Measurements from ENCODE around the gene ENG.

Gene ENG

DNA sequence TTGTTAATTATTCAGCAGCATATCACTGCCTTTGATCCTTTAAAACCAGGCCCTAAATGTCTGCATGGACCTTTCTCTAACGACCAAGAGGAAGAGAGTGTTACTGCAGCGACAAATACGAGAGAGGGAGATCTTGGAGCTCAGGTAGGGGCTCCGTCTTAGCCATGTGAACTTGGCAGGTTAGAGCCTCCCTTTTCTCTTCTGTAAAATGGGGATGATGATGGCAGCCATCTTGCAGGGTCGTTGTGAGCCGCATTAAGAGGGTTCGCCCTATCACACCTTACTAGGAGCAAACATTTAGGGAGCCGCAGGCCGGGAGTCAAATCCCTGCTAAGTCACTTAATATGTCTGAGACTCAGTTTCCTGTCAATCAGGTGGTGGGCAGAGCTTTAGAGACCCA, 1.6 kb downstream of the ENG start:
- Histone ChIP-seq H3K27ac (no peak overlapping the region), H3K36me3 (replicated peaks) (peaks cover 6% of the 10 kb centered on the region), H3K4me3 (ENCODE audit: low read depth, low read length) (peak overlapping the region; percentile 76), H3K27me3 (replicated peaks) (no peaks in the 10 kb centered on the region)
- TF ChIP-seq, protein P1, sequence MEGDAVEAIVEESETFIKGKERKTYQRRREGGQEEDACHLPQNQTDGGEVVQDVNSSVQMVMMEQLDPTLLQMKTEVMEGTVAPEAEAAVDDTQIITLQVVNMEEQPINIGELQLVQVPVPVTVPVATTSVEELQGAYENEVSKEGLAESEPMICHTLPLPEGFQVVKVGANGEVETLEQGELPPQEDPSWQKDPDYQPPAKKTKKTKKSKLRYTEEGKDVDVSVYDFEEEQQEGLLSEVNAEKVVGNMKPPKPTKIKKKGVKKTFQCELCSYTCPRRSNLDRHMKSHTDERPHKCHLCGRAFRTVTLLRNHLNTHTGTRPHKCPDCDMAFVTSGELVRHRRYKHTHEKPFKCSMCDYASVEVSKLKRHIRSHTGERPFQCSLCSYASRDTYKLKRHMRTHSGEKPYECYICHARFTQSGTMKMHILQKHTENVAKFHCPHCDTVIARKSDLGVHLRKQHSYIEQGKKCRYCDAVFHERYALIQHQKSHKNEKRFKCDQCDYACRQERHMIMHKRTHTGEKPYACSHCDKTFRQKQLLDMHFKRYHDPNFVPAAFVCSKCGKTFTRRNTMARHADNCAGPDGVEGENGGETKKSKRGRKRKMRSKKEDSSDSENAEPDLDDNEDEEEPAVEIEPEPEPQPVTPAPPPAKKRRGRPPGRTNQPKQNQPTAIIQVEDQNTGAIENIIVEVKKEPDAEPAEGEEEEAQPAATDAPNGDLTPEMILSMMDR (IDR thresholded peaks at IDR 0.05; ENCODE audit: low read depth, low read length, missing control alignments), result no peak
- in situ Hi-C loops (cut with HindIII; ENCODE audit: low pct_ligation_motif_present, low sequenced_read_pairs), result loop anchor here (25.0 kb wide), 1 partner anchor 91 kb away; no protein-coding TSS in a partner anchor
- DNase-seq, result no peak

DNA sequence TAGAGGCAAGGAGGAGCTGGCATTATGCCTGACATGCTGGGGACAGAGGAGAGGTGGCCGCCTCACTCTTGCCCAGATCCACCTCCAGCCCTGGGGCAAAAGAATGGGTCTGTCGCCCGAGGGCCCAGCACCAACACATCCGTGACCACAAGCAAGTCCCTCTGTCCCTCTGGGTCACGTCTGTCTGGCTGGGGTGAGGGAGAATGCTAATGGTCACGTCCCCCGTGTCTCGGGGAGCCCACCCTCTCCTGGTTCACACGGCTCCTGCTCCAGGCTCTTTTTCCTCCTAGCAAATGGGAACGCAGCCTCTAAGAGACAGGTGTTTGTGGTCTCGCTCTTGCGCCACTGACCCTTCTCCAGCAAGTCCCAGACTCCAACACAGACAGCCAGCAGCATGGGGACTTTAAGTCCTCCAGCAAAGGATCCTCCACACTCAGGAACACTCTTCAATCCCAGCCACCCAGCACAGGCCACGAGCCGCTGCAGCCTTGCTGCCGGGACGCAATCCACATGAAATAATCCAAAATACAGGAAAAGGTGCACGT, 4.1 kb downstream of the ENG start:
- TF ChIP-seq, protein P1 (IDR thresholded peaks at IDR 0.05; ENCODE audit: low read depth, low read length, missing control alignments), result no peak
- no peak overlapping the region for H3K27ac ChIP-seq
- in situ Hi-C loops (cut with HindIII; ENCODE audit: low pct_ligation_motif_present, low sequenced_read_pairs), result loop anchor here (25.0 kb wide), 1 partner anchor 88 kb away; no protein-coding TSS in a partner anchor
- peaks cover 6% of the 10 kb centered on the region for H3K36me3 ChIP-seq (replicated peaks)
- DNase-seq, result no peak
- no peaks in the 10 kb centered on the region for H3K27me3 ChIP-seq (replicated peaks)
- no peak overlapping the region for H3K4me3 ChIP-seq (ENCODE audit: low read depth, low read length)

DNA sequence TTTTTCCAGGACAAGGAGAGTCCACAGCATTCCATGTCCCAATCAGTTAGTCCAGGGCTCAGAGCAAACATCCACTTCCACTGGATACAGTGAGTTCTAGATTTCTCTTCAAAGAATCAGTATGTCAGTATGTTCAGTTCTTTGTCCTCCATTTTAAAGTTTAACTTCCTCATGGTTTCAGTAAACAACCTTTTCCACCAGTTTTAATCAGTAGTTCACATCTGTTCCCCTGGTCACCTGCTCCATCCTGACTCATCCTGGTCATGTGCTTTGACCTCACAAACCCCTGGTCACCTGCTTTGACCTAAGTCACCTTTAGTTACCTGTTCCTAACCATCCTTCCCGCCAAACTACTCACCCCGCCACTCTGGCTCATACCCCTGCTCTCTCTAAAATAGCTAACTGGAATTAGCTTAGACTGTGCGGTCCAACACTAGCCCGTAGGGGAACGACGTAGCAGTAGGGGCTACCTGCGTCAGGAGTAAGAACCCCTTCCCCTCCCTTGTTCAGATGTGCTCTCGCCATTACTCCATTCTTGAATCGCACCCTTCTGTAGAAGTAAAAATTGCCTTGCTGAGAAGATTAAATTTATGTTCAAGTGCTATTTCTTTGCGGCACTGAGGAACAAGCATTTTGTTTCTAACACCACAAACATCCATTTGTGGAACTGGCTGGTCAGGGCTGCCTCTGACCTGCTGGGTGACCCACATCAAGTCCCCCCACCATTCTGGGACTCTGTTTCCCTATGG, 5.5 kb downstream of the ENG start:
- Histone ChIP-seq H3K4me3 (ENCODE audit: low read depth, low read length) (no peak overlapping the region), H3K27me3 (replicated peaks) (no peaks in the 10 kb centered on the region), H3K27ac (no peak overlapping the region), H3K36me3 (replicated peaks) (peaks cover 6% of the 10 kb centered on the region)
- DNase-seq, result no peak
- TF ChIP-seq, protein P1 (IDR thresholded peaks at IDR 0.05; ENCODE audit: low read depth, low read length, missing control alignments), result no peak
- in situ Hi-C loops (cut with HindIII; ENCODE audit: low pct_ligation_motif_present, low sequenced_read_pairs), result no loop called here

DNA sequence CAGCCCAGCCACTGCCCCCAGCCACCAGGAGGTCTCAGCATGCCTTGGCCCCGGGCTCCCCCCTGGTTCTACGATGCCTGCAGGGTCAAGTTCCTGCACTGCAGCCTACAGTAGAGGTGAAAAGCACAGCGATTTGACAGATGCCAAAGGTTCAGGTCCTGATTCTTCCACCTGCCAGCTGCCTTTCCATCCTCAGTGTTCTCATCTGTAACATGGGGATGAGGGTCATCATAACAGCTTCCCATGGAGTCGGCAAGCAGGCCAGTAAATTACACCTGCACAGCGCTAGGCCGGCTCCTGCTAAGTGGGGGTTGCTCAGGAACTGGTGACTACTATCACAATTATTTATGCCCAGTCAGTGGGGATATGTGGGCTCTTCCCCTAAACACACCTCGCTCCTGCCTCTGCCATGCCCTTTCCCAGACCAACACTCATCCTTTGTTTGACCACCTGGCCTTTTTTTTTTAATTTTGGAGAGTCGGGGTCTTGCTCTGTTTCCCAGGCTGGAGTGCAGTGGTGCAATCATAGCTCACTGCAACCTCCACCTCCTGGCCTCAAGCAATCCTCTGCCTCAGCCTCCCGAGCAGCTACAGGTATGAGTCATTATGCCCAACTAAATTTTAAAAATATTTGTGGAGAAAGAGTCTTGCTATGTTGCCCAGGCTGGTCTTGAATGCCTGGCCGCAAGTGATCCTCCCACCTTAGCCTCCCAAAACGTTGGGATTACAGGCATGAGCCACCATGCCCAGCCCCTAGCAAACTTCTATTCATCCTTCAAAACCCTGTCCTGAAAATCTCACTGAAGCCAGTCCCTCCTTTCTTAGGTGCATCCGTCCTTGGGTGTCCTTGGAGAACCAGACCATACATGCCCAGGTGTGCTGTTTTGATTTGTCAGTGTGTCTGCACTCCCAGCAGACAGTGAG, 6.4 kb downstream of the ENG start:
- Histone ChIP-seq H3K36me3 (replicated peaks) (peaks cover 6% of the 10 kb centered on the region), H3K27me3 (replicated peaks) (no peaks in the 10 kb centered on the region), H3K4me3 (ENCODE audit: low read depth, low read length) (no peak overlapping the region), H3K27ac (no peak overlapping the region)
- in situ Hi-C loops (cut with HindIII; ENCODE audit: low pct_ligation_motif_present, low sequenced_read_pairs), result no loop called here
- TF ChIP-seq, protein P1 (IDR thresholded peaks at IDR 0.05; ENCODE audit: low read depth, low read length, missing control alignments), result no peak
- DNase-seq, result no peak

DNA sequence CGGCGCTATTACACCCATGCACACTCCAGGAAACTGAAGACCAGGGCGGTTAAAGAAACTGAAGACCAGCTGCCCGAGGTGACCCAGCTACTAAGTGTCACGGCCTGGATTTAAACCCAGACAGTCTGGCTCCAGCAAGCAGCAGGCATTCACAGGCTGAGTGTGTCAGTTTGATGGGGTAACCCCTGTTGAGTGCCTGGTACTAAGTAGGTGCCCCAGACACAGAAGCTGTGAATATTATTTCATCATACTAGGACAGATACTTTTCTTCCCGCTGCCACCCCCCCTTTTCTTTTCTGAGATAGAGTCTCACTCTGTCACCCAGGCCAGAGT, 7.3 kb downstream of the ENG start:
- Histone ChIP-seq H3K4me3 (ENCODE audit: low read depth, low read length) (no peak overlapping the region), H3K27ac (no peak overlapping the region)

More for the DNA sequence above, 7.3 kb downstream of the ENG start:
- TF ChIP-seq, protein P1 (IDR thresholded peaks at IDR 0.05; ENCODE audit: low read depth, low read length, missing control alignments), result no peak
- H3K36me3 ChIP-seq (replicated peaks), result peaks cover 6% of the 10 kb centered on the region
- H3K27me3 ChIP-seq (replicated peaks), result no peaks in the 10 kb centered on the region
- DNase-seq, result no peak
- in situ Hi-C loops (cut with HindIII; ENCODE audit: low pct_ligation_motif_present, low sequenced_read_pairs), result no loop called here

Measured in brain microvascular endothelial cell (primary cell).